Stimulated activated CD4-positive, alpha-beta T cell treated with anti-CD3 and anti-CD28 coated beads, Interleukin-4, amount 100 ng/mL, for 24 hours (primary cell): Measurements from ENCODE around the gene CLDN4.
"Not testable (repeated sequence)": the region's sequence is repeated elsewhere in the genome, so short reads cannot be mapped to it uniquely, and the experiment has no call there.

ENCODE experiments used
- DNase-seq: peaks from one replicate; pipeline ENCODE4 v3.0.0-alpha.2; 2020

Gene CLDN4

GRCh38 chr7:73844131-73844547 lies 13.3 kb downstream of the CLDN4 start:
- DNase-seq, result no peak

DNA sequence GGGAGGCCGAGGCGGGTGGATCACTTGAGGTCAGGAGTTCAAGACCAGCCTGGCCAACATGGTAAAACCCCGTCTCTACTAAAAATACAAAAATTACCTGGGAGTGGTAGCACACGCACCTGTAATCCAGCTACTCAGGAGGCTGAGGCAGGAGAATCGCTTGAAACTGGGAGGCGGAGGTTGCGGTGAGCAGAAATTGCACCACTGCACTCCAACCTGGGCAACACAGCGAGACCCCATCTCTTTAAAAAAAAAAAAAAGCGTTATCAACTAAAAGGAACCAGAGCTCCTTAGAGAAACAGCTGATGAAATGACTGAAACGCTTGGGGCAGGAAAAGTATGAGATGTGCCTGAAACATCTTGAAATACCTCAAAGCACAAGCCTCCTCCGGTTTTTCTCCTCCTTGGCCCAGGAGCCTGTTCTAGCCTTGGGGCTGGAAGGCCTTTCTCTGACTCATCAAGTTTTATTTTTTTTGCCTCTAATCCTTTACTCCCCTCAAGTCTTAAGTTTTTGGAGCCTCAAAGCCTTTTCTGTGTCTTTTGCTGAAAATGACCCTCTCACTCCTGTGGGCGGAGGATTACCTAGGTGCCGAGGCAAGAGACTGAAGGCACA lies 14.2 kb downstream of the CLDN4 start:
- DNase-seq, result no peak

- not testable (repeated sequence) for DNase-seq
Measured at GRCh38 chr7:73845701-73846195, 15.0 kb downstream of the CLDN4 start.

GRCh38 chr7:73847941-73848723 lies 17.3 kb downstream of the CLDN4 start:
- no peak for DNase-seq

- DNase-seq, result no peak
Measured at GRCh38 chr7:73850781-73851207, 20.0 kb downstream of the CLDN4 start.

DNA sequence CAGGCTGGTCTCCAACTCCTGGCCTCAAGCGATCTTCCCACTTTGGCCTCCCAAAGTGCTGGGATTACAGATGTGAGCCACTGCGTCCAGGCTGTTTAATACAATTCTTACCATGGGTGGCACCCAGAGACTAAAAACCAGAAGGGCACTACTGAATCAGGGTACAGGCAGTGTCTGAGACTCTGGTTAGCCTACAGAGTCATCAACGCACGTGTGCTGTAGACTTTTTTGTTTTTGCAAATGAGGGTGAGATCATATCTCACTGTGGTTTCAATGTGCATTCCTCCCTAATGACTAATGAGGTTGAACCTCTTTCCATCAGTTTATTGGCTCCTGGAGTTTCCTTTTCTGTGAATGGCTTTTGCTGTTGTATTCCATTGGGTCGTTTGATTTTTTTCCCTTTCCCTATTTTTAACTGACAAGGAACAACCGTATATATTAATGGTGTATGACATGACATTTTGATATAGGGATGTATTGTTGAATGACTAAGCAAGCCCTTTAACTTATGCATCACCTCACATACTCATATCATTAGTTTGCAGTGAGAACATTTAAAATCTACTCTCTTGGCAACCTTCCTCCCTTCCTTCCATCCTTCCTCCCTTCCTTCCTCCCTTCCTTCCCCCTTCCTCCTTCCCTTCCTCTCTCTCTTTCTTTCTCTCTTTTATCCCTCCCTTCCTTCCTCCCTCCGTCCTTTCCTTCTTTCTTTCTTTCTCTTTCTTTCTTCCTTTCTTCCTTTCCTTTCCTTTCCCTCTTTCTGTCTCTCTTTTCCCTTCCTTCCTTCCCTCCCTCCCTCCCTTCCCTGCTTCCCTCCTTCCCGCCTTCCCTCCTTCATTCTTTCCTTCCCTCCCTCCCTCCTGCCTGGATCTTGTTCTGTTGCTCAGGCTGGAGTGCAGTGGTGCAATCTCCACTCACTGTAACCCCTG lies 20.9 kb downstream of the CLDN4 start:
- peak; percentile 47 for DNase-seq

DNA sequence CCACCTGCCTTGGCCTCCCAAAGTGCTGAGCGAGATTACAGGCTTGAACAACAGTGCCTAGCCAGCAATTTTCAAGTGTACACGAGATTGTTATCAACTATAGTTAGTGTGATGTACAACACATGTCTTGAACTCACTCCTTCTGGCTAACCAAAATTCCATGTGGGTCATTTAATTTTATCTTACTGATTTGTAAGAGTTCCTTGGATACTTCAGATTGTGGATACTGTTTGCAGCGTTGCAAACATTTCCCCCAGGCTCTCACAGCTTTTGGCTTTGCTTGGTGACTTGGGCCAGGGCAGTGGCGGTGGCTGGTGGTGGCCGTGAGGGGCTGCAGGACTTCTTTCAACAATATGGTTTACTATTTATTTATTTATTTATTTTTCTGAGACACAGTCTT lies 21.7 kb downstream of the CLDN4 start:
- no peak for DNase-seq

- no peak for DNase-seq
Measured at GRCh38 chr7:73856941-73857340, 26.1 kb downstream of the CLDN4 start.

DNA sequence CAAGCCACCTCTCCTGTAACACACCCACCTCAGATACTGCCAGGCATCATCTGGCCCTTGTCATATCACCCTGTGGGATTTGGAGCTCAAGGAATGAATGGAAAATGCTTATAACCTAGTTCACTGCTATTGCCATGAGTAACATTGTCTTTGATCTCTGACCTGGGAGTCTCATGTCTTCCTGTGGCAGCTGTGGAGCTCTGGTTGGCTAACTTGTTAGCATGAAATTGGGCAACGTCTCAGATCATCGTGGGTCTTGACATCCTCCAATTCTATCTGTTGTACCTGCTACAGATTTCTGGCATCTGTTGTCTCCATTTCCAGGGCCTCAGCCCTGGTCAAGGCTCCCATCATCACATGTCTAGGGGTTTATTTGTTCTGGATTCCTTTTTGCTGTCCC lies 28.0 kb downstream of the CLDN4 start:
- DNase-seq, result no peak

- no peak for DNase-seq
Measured at GRCh38 chr7:73860859-73861258, 30.1 kb downstream of the CLDN4 start, which contains the start of gene TMEM270. Gene TMEM270 (plus strand): TSS chr7:73861159. CDS start chr7:73861195, 36 bp downstream.

GRCh38 chr7:73861305-73861704 lies 30.5 kb downstream of the CLDN4 start:
- no peak for DNase-seq

DNA sequence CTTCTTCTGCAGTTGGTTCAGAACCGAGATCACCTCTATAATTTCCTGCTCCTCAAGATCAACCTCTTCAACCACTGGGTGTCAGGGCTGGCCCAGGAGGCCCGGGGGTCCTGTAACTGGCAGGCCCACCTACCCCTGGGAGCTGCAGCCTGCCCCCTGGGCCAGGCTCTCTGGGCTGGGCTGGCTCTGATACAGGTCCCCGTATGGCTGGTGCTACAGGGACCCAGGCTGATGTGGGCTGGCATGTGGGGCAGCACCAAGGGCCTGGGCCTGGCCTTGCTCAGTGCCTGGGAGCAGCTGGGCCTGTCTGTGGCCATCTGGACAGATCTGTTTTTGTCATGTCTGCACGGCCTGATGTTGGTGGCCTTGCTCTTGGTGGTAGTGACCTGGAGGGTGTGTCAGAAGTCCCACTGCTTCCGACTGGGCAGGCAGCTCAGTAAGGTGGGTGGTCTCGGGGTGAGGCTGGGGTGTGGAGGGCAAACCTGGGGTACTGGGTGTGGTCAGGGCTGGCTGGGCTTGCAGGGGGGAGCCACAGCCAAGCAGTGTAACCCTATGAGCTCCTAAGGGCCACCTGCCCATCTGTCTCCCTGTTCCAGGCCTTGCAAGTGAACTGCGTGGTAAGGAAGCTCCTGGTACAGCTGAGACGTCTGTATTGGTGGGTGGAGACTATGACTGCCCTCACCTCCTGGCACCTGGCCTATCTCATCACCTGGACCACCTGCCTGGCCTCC lies 34.4 kb downstream of the CLDN4 start:
- no peak for DNase-seq

GRCh38 chr7:73865738-73866445 lies 35.1 kb downstream of the CLDN4 start:
- DNase-seq, result no peak

- no peak for DNase-seq
Measured at GRCh38 chr7:73866446-73866767, 35.6 kb downstream of the CLDN4 start.

- no peak for DNase-seq
Measured at GRCh38 chr7:73869011-73869798, 38.4 kb downstream of the CLDN4 start.

GRCh38 chr7:73870041-73870492 lies 39.3 kb downstream of the CLDN4 start:
- no peak for DNase-seq

DNA sequence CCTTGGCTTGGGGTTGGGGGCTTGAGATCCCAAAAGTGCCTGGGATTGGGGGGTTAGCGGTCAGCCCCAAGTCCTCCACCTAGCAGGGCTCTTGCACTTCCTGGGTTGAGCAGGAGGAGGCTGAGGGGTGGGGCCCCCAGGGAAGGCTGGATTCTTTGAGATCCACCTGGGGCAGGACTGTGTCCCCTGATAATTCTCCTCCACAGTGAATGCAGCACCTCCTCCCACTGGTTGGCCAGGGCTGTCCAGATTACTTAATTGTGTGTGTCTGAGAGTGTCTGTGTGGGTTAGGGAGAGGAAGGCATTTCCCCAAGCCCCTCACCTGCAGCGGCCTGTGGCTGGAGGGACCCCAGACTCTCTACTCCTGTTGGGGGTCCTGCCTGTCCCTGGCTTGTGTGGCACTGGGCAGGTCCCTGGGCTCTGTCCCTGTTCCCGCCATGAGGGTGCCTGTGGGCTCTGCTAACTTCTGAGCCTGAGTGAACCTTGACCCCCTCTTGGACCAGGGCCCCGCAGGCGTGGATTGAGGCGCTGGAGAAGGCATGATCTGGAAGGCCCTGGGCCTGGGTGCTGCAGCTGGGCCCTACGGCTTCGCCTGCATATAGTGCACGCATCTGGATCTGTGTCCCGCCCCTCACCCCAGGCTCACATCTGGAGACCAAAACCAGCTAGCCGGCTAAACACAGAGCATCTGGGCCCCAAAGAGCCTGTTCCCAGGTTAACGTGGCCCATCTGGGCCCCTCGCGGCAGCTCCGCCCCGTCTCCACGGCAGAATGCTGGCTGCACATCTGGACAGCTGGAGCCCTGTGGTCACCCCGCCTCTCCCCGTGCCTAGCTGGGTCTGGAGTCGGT lies 40.6 kb downstream of the CLDN4 start:
- DNase-seq, result no peak

- DNase-seq, result no peak
Measured at GRCh38 chr7:73872056-73872908, 41.5 kb downstream of the CLDN4 start.

- DNase-seq, result no peak
Measured at GRCh38 chr7:73876361-73876760, 45.6 kb downstream of the CLDN4 start.
